Activated naive CD8-positive, alpha-beta T cell (primary cell): ENCODE data around the gene DCTN2.
"Not testable (repeated sequence)": the region's sequence is repeated elsewhere in the genome, so short reads cannot be mapped to it uniquely, and the experiment has no call there.

Source experiments
- H3K27ac Mint-ChIP-seq: one replicate; pipeline ENCODE4 v1.8.0; 2021; ENCODE audit warnings: mixed read lengths
- H3K27me3 Mint-ChIP-seq: one replicate; pipeline ENCODE4 v1.8.0; 2021; ENCODE audit warnings: mixed read lengths
- H3K36me3 Mint-ChIP-seq: one replicate; pipeline ENCODE4 v1.8.0; 2021; ENCODE audit warnings: mixed read lengths
- H3K4me1 Mint-ChIP-seq: one replicate; pipeline ENCODE4 v1.8.0; 2021; ENCODE audit warnings: low read depth, mixed read lengths
- H3K4me3 Mint-ChIP-seq: one replicate; pipeline ENCODE4 v1.8.0; 2021; ENCODE audit warnings: mild to moderate bottlenecking, mixed read lengths
- H3K9me3 Mint-ChIP-seq: one replicate; pipeline ENCODE4 v1.8.0; 2021; ENCODE audit warnings: low read depth, mixed read lengths

DCTN2 gene

GRCh38 chr12:57519796-57520052 is 27.3 kb downstream of the DCTN2 start:
- peak overlapping the region; percentile 99 for H3K27ac Mint-ChIP-seq
- peak overlapping the region; percentile 98 for H3K4me3 Mint-ChIP-seq
- no peaks in the 10 kb centered on the region for H3K27me3 Mint-ChIP-seq
- H3K36me3 Mint-ChIP-seq: peaks cover 9% of the 10 kb centered on the region
- no peaks in the 10 kb centered on the region for H3K9me3 Mint-ChIP-seq
- H3K4me1 Mint-ChIP-seq: peaks cover 60% of the 10 kb centered on the region

GRCh38 chr12:57518920-57519795 is 27.8 kb downstream of the DCTN2 start:
- Mint-ChIP-seq H3K4me3 (peak overlapping the region; percentile 98), H3K27ac (peak overlapping the region; percentile 99), H3K36me3 (peaks cover 9% of the 10 kb centered on the region), H3K4me1 (peaks cover 54% of the 10 kb centered on the region), H3K27me3 (no peaks in the 10 kb centered on the region), H3K9me3 (no peaks in the 10 kb centered on the region)

- H3K27me3 Mint-ChIP-seq: no peaks in the 10 kb centered on the region
- peak overlapping the region; percentile 98 for H3K4me3 Mint-ChIP-seq
- no peaks in the 10 kb centered on the region for H3K9me3 Mint-ChIP-seq
- peaks cover 9% of the 10 kb centered on the region for H3K36me3 Mint-ChIP-seq
- H3K4me1 Mint-ChIP-seq: peaks cover 46% of the 10 kb centered on the region
- peak overlapping the region; percentile 99 for H3K27ac Mint-ChIP-seq
These were observed 28.6 kb downstream of the DCTN2 start for GRCh38 chr12:57518176-57518919.

GRCh38 chr12:57517718-57518117 is 29.3 kb downstream of the DCTN2 start:
- Mint-ChIP-seq H3K27ac (peak overlapping the region; percentile 80), H3K4me3 (peak overlapping the region; percentile 98), H3K4me1 (peaks cover 44% of the 10 kb centered on the region)
- not testable (repeated sequence) for H3K9me3 Mint-ChIP-seq, H3K36me3 Mint-ChIP-seq, H3K27me3 Mint-ChIP-seq

- Mint-ChIP-seq H3K36me3 (peaks cover 9% of the 10 kb centered on the region), H3K27ac (peak overlapping the region; percentile 80), H3K27me3 (no peaks in the 10 kb centered on the region), H3K9me3 (no peaks in the 10 kb centered on the region), H3K4me3 (peak overlapping the region; percentile 72), H3K4me1 (peaks cover 42% of the 10 kb centered on the region)
These were observed 29.8 kb downstream of the DCTN2 start for GRCh38 chr12:57517187-57517586.

GRCh38 chr12:57516617-57517153 is 30.3 kb downstream of the DCTN2 start:
- peaks cover 39% of the 10 kb centered on the region for H3K4me1 Mint-ChIP-seq
- peak overlapping the region; percentile 80 for H3K27ac Mint-ChIP-seq
- H3K9me3 Mint-ChIP-seq: no peaks in the 10 kb centered on the region
- peaks cover 11% of the 10 kb centered on the region for H3K36me3 Mint-ChIP-seq
- H3K4me3 Mint-ChIP-seq: peak overlapping the region; percentile 72
- H3K27me3 Mint-ChIP-seq: no peaks in the 10 kb centered on the region

GRCh38 chr12:57515934-57516541 is 31.0 kb downstream of the DCTN2 start:
- Mint-ChIP-seq H3K27me3 (no peaks in the 10 kb centered on the region), H3K9me3 (no peaks in the 10 kb centered on the region), H3K36me3 (peaks cover 11% of the 10 kb centered on the region), H3K4me1 (peaks cover 33% of the 10 kb centered on the region), H3K27ac (peak overlapping the region; percentile 80), H3K4me3 (no peak overlapping the region)

GRCh38 chr12:57515408-57515933 is 31.5 kb downstream of the DCTN2 start:
- Mint-ChIP-seq H3K27me3 (no peaks in the 10 kb centered on the region), H3K4me3 (no peak overlapping the region), H3K9me3 (no peaks in the 10 kb centered on the region), H3K4me1 (peaks cover 31% of the 10 kb centered on the region), H3K27ac (peak overlapping the region; percentile 80), H3K36me3 (peaks cover 11% of the 10 kb centered on the region)

GRCh38 chr12:57514720-57515407 is 32.1 kb downstream of the DCTN2 start:
- Mint-ChIP-seq H3K36me3 (peaks cover 11% of the 10 kb centered on the region), H3K27me3 (no peaks in the 10 kb centered on the region), H3K4me3 (no peak overlapping the region), H3K9me3 (no peaks in the 10 kb centered on the region), H3K4me1 (peaks cover 31% of the 10 kb centered on the region), H3K27ac (no peak overlapping the region)

- Mint-ChIP-seq H3K36me3 (peaks cover 10% of the 10 kb centered on the region), H3K4me1 (peaks cover 28% of the 10 kb centered on the region)
- not testable (repeated sequence) for H3K9me3 Mint-ChIP-seq, H3K27ac Mint-ChIP-seq, H3K27me3 Mint-ChIP-seq, H3K4me3 Mint-ChIP-seq
These were observed 32.7 kb downstream of the DCTN2 start for GRCh38 chr12:57514246-57514645.

- H3K27me3 Mint-ChIP-seq, H3K4me3 Mint-ChIP-seq, H3K36me3 Mint-ChIP-seq, H3K9me3 Mint-ChIP-seq: not testable (repeated sequence)
- Mint-ChIP-seq H3K4me1 (peaks cover 23% of the 10 kb centered on the region), H3K27ac (peak overlapping the region; percentile 80)
These were observed 33.3 kb downstream of the DCTN2 start for GRCh38 chr12:57513677-57514076.

GRCh38 chr12:57513266-57513665 is 33.7 kb downstream of the DCTN2 start:
- peaks cover 6% of the 10 kb centered on the region for H3K36me3 Mint-ChIP-seq
- H3K27me3 Mint-ChIP-seq: no peaks in the 10 kb centered on the region
- H3K9me3 Mint-ChIP-seq: no peaks in the 10 kb centered on the region
- peak overlapping the region; percentile 80 for H3K27ac Mint-ChIP-seq
- H3K4me3 Mint-ChIP-seq: no peak overlapping the region
- H3K4me1 Mint-ChIP-seq: peaks cover 19% of the 10 kb centered on the region

GRCh38 chr12:57512665-57513064 is 34.3 kb downstream of the DCTN2 start:
- Mint-ChIP-seq H3K4me3 (no peak overlapping the region), H3K36me3 (peaks cover 6% of the 10 kb centered on the region), H3K27me3 (no peaks in the 10 kb centered on the region), H3K27ac (peak overlapping the region; percentile 80), H3K9me3 (no peaks in the 10 kb centered on the region), H3K4me1 (peaks cover 15% of the 10 kb centered on the region)

- no peak overlapping the region for H3K4me3 Mint-ChIP-seq
- H3K4me1 Mint-ChIP-seq: peaks cover 7% of the 10 kb centered on the region
- peaks cover 2% of the 10 kb centered on the region for H3K36me3 Mint-ChIP-seq
- no peaks in the 10 kb centered on the region for H3K9me3 Mint-ChIP-seq
- no peaks in the 10 kb centered on the region for H3K27me3 Mint-ChIP-seq
- H3K27ac Mint-ChIP-seq: peak overlapping the region; percentile 80
These were observed 35.2 kb downstream of the DCTN2 start for GRCh38 chr12:57511588-57512325.
